Panc1 (cell line): Measurements from ENCODE around the gene PPOX. TPM values are rescaled to one million over a fixed set of nuclear protein-coding genes. Genes with fewer than 3 reads are reported as not detected.

Experiments
- ATAC-seq: fragments of 200-7000 bp; cut with Tn5 transposase; 2 replicates; pipeline ENCODE4 v1.9.1; 2020; ENCODE audit warnings: mild to moderate bottlenecking, moderate library complexity
- BruUV-seq: library from RNA; stranded (reverse); fragments of 400-500 nt; replicated peaks from 2 replicates; lab custom pipeline; 2021; lab: Mats Ljungman, UMichigan
- CTCF ChIA-PET: fragments of 300-600 bp; sonication (Branson Sonifier 250); formaldehyde crosslinking; loops from one replicate; lab custom pipeline; 2022; ENCODE audit warnings: antibody characterized with exemption; lab: Charles Lee
- POLR2A ChIA-PET: fragments of 300-600 bp; sonication (Branson Sonifier 250); formaldehyde crosslinking; loops from one replicate; lab custom pipeline; 2022; ENCODE audit warnings: antibody characterized with exemption; lab: Charles Lee
- DNase-seq: peaks from one replicate; pipeline ENCODE4 v3.0.0-alpha.2; 2010; ENCODE audit warnings: low read depth, low spot score
- H3K27ac ChIP-seq: 2 replicates; pipeline ENCODE4 v1.5.1; 2011; ENCODE audit warnings: mild to moderate bottlenecking, low read length, inconsistent platforms
- H3K27me3 ChIP-seq: fragments of 200-500 bp; sonication (Bioruptor generic); 2 replicates; pipeline ENCODE4 v1.6.0; 2014; ENCODE audit warnings: low read length, inconsistent platforms; ENCODE audit not compliant: control insufficient read depth, insufficient read depth
- H3K36me3 ChIP-seq: fragments of 200-500 bp; sonication (Bioruptor generic); 2 replicates; pipeline ENCODE4 v1.5.1; 2014; ENCODE audit warnings: inconsistent platforms, mild to moderate bottlenecking, low read length, moderate library complexity; ENCODE audit not compliant: control insufficient read depth, insufficient read depth
- H3K4me1 ChIP-seq: 2 replicates; pipeline ENCODE4 v1.5.1; 2011; ENCODE audit warnings: inconsistent platforms, mild to moderate bottlenecking, low read length, moderate library complexity; ENCODE audit not compliant: control insufficient read depth, insufficient read depth
- H3K4me3 ChIP-seq, 2 experiments: 2 replicates each; pipeline ENCODE4 v1.5.1; 2011 to 2012; ENCODE audit warnings: low read depth in 2 of 2, low read length in 2 of 2, mild to moderate bottlenecking in 2 of 2, inconsistent platforms in 1 of 2, moderate library complexity in 1 of 2
- H3K9me3 ChIP-seq: fragments of 200-500 bp; sonication (Bioruptor generic); 2 replicates; pipeline ENCODE4 v1.5.1; 2014; ENCODE audit warnings: low read depth, mild to moderate bottlenecking, inconsistent platforms, low read length, moderate library complexity; ENCODE audit not compliant: control insufficient read depth, insufficient read depth
- POLR2AphosphoS5 ChIP-seq: IDR thresholded peaks from 2 replicates; pipeline ENCODE4 v1.6.1; 2012; ENCODE audit warnings: mild to moderate bottlenecking, low read depth, low read length, moderate library complexity
- SIN3A ChIP-seq: IDR thresholded peaks from 2 replicates; pipeline ENCODE4 v1.6.1; 2012; ENCODE audit warnings: low read depth, mild to moderate bottlenecking, low read length, moderate library complexity, borderline replicate concordance; ENCODE audit not compliant: insufficient read depth
- TCF7L2 ChIP-seq: IDR thresholded peaks from 2 replicates; pipeline ENCODE4 v1.6.1; 2011; ENCODE audit warnings: mild to moderate bottlenecking, low read depth, low read length, inconsistent platforms
- in situ Hi-C: cut with HindIII; loops from 2 replicates; pipeline ENCODE4 v1.10.0; 2016; ENCODE audit warnings: low sequenced_read_pairs, low pct_unique_long_range_greater_than_20kb
- intact Hi-C: fragments of 100-400 bp; cut with micrococcal nuclease; formaldehyde crosslinking; loops from one replicate; pipeline ENCODE4 v1.10.0; 2022; ENCODE audit not compliant: unreplicated experiment
- total RNA-seq: library from RNA; stranded (reverse); gene quantifications from one replicate; pipeline ENCODE4 v1.2.1, GENCODE V29; 2021; ENCODE audit not compliant: unreplicated experiment
- TF ChIP-seq, protein P1 (sequence below): fragments of 450-650 bp; IDR thresholded peaks from 2 replicates; pipeline ENCODE4 v1.5.1; 2017; ENCODE audit warnings: mild to moderate bottlenecking
- TF ChIP-seq, protein P2 (sequence below), 2 experiments: IDR thresholded peaks; 2 replicates each; pipeline ENCODE4 v1.6.1; 2011 to 2012; ENCODE audit warnings: low read depth in 2 of 2, control low read depth in 1 of 2, low read length in 1 of 2, mild to moderate bottlenecking in 1 of 2, moderate library complexity in 1 of 2; ENCODE audit not compliant: insufficient read depth in 1 of 2

Gene PPOX
- total RNA-seq, 1 experiment from 2014 or later: 20.6 TPM

DNA sequence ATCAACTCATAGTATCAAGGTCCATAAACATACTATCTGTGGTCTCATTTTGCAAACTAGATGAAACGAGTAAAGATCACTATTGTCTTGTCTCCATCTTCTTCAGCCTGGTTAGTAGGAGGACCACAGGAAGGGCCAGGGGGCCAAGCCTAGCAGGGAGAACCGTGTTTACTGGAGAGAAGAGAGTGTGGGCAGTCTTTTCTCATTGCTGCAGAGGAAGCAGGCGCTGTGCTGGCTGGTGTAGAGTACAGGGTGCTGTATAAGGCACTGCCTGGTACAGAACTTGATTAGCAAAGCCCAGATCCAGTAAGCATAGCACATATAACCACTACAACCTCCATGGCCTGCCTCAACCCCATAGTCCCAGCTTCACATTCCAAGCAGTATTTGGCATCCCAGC, 21.1 kb downstream of the PPOX start:
- Histone ChIP-seq H3K9me3 (no peaks in the 10 kb centered on the region), H3K27me3 (no peaks in the 10 kb centered on the region), H3K36me3 (no peaks in the 10 kb centered on the region), H3K4me3 (no peak overlapping the region), H3K4me1 (no peaks in the 10 kb centered on the region), H3K27ac (no peak overlapping the region)
- in situ Hi-C loops: no loop called here
- ChIA-PET CTCF (no interaction called here), POLR2A (interaction anchor here (0.7 kb wide), 1 partner anchor 535 kb away, joined by 3 read pairs; no protein-coding TSS in a partner anchor)
- intact Hi-C loops: no loop called here
- no TSS peak for BruUV-seq
- TF ChIP-seq POLR2AphosphoS5: no peak
- TF ChIP-seq TCF7L2: no peak
- TF ChIP-seq, protein P1, sequence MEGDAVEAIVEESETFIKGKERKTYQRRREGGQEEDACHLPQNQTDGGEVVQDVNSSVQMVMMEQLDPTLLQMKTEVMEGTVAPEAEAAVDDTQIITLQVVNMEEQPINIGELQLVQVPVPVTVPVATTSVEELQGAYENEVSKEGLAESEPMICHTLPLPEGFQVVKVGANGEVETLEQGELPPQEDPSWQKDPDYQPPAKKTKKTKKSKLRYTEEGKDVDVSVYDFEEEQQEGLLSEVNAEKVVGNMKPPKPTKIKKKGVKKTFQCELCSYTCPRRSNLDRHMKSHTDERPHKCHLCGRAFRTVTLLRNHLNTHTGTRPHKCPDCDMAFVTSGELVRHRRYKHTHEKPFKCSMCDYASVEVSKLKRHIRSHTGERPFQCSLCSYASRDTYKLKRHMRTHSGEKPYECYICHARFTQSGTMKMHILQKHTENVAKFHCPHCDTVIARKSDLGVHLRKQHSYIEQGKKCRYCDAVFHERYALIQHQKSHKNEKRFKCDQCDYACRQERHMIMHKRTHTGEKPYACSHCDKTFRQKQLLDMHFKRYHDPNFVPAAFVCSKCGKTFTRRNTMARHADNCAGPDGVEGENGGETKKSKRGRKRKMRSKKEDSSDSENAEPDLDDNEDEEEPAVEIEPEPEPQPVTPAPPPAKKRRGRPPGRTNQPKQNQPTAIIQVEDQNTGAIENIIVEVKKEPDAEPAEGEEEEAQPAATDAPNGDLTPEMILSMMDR: no peak
- no peak for TF ChIP-seq SIN3A
- TF ChIP-seq, protein P2, sequence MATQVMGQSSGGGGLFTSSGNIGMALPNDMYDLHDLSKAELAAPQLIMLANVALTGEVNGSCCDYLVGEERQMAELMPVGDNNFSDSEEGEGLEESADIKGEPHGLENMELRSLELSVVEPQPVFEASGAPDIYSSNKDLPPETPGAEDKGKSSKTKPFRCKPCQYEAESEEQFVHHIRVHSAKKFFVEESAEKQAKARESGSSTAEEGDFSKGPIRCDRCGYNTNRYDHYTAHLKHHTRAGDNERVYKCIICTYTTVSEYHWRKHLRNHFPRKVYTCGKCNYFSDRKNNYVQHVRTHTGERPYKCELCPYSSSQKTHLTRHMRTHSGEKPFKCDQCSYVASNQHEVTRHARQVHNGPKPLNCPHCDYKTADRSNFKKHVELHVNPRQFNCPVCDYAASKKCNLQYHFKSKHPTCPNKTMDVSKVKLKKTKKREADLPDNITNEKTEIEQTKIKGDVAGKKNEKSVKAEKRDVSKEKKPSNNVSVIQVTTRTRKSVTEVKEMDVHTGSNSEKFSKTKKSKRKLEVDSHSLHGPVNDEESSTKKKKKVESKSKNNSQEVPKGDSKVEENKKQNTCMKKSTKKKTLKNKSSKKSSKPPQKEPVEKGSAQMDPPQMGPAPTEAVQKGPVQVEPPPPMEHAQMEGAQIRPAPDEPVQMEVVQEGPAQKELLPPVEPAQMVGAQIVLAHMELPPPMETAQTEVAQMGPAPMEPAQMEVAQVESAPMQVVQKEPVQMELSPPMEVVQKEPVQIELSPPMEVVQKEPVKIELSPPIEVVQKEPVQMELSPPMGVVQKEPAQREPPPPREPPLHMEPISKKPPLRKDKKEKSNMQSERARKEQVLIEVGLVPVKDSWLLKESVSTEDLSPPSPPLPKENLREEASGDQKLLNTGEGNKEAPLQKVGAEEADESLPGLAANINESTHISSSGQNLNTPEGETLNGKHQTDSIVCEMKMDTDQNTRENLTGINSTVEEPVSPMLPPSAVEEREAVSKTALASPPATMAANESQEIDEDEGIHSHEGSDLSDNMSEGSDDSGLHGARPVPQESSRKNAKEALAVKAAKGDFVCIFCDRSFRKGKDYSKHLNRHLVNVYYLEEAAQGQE (IDR thresholded peaks at IDR 0.05; ENCODE audit: insufficient read depth in 1 of 2, low read depth in 2 of 2, low read length in 1 of 2): no peak
- ATAC-seq (no peak), DNase-seq (no peak)

GRCh38 chr1:161188381-161188780, 22.2 kb downstream of the PPOX start:
- no peak for ATAC-seq
- H3K9me3 ChIP-seq: no peaks in the 10 kb centered on the region
- H3K4me1 ChIP-seq: no peaks in the 10 kb centered on the region
- H3K36me3 ChIP-seq: no peaks in the 10 kb centered on the region
- in situ Hi-C loops (no loop called here), intact Hi-C loops (no loop called here)
- BruUV-seq: no TSS peak
- no peak overlapping the region for H3K4me3 ChIP-seq
- ChIA-PET POLR2A (interaction anchor here (0.7 kb wide), 1 partner anchor 189 kb away, joined by 10 read pairs; no protein-coding TSS in a partner anchor), CTCF (no interaction called here)
- TF ChIP-seq, protein P1: no peak
- TF ChIP-seq SIN3A: no peak
- no peak for TF ChIP-seq POLR2AphosphoS5
- no peak for TF ChIP-seq TCF7L2
- TF ChIP-seq, protein P2 (IDR thresholded peaks at IDR 0.05; ENCODE audit: insufficient read depth in 1 of 2, low read depth in 2 of 2, low read length in 1 of 2): no peak
- DNase-seq: no peak
- H3K27ac ChIP-seq: no peak overlapping the region
- no peaks in the 10 kb centered on the region for H3K27me3 ChIP-seq
